ENCODE data around the gene PTGS2.

GRCh38 chr1:186648613-186649012, 31.6 kb downstream of the PTGS2 start:
- TF ChIP-seq CTCF (IDR thresholded peaks at IDR 0.05): no peak
- TF ChIP-seq POLR2A (IDR thresholded peaks at IDR 0.05): no peak
- no peak for TF ChIP-seq EP300 (IDR thresholded peaks at IDR 0.05)

All from ovary (tissue), 3 donors.